ENCODE results near the gene NID1. TPM values are rescaled to one million over a fixed set of nuclear protein-coding genes. Genes with fewer than 3 reads are reported as not detected.

NID1 gene
- total and polyA plus RNA-seq, 2 donors = 158 to 207 TPM

DNA sequence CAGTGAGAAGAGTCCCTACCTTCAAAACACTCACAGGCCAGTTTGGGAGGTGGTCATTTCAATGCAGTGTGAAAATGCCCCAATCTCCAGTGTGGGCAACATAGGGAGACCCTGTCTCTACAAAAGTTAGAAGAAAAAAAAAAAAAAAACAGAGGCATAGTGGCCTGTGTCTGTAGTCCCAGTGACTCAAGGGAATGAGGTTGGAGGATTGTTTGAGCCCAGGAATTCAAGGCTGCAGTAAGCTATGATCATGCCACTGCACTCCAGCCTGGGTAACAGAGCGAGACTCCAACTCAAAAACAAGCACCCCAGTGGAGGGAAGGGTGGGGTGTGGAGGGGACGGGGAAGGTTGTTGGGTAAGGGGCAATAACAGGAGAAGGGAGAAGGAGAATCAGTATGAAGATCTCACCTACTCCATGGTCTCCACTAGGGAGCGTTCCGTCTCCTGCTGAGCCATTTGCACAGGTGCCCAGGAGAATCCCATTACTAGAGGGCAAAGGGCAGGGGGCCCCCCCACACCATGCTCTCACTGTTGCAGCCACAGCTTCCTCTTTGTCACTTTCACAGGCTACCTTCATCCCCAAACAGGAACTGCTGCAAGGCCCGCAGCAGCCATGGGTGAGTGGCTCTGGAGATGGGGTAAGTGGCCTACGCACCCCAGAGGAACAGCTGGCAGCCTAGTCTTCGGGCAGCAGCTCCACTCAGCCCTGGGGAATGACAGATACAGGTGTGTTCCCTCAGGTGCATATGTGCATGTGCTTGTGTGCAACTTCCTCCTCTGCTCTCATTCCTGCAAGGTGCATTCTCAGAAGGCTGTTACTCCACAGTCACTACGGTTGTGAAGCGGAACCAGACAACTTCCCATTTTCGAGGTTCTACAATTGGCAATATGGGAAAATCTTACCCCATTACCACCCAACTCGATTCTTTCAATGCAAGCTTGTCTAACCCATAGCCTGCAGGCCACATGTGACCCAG is 110.3 kb downstream of the NID1 start:
- WGBS = 82% methylated on average over 11 of the region's 11 CpGs
- no peaks in the 10 kb centered on the region for H3K4me1 ChIP-seq (ENCODE audit: insufficient read depth)
- H3K4me3 ChIP-seq (ENCODE audit: low read depth, low read length) = no peak overlapping the region
- no peaks in the 10 kb centered on the region for H3K36me3 ChIP-seq (ENCODE audit: insufficient read depth)
- DNase-seq (ENCODE audit: extremely low spot score) = no peak
- H3K27ac ChIP-seq (ENCODE audit: low read depth) = no peak overlapping the region

GRCh38 chr1:235953801-235954200 is 111.1 kb downstream of the NID1 start:
- Histone ChIP-seq H3K36me3 (ENCODE audit: insufficient read depth) (no peaks in the 10 kb centered on the region), H3K4me3 (ENCODE audit: low read depth, low read length) (no peak overlapping the region), H3K4me1 (ENCODE audit: insufficient read depth) (no peaks in the 10 kb centered on the region), H3K27ac (ENCODE audit: low read depth) (no peak overlapping the region)
- WGBS = 87% methylated on average over 2 of the region's 2 CpGs
- no peak for DNase-seq (ENCODE audit: extremely low spot score)

- H3K27ac ChIP-seq (ENCODE audit: low read depth) = no peak overlapping the region
- no peak for DNase-seq (ENCODE audit: extremely low spot score)
- H3K4me3 ChIP-seq (ENCODE audit: low read depth, low read length) = no peak overlapping the region
- 72% methylated on average over 4 of the region's 4 CpGs for WGBS
- H3K4me1 ChIP-seq (ENCODE audit: insufficient read depth) = no peaks in the 10 kb centered on the region
- no peaks in the 10 kb centered on the region for H3K36me3 ChIP-seq (ENCODE audit: insufficient read depth)
These were observed 111.8 kb downstream of the NID1 start for GRCh38 chr1:235952950-235953615.

- 90% methylated on average over 4 of the region's 4 CpGs for WGBS
- Histone ChIP-seq H3K4me1 (ENCODE audit: insufficient read depth) (no peaks in the 10 kb centered on the region), H3K4me3 (ENCODE audit: low read depth, low read length) (no peak overlapping the region), H3K36me3 (ENCODE audit: insufficient read depth) (no peaks in the 10 kb centered on the region), H3K27ac (ENCODE audit: low read depth) (no peak overlapping the region)
- no peak for DNase-seq (ENCODE audit: extremely low spot score)
These were observed 113.2 kb downstream of the NID1 start for GRCh38 chr1:235951661-235952060.

GRCh38 chr1:235950318-235950717 is 114.6 kb downstream of the NID1 start:
- 90% methylated on average over 10 of the region's 10 CpGs for WGBS
- H3K4me1 ChIP-seq (ENCODE audit: insufficient read depth) = no peaks in the 10 kb centered on the region
- DNase-seq (ENCODE audit: extremely low spot score) = no peak
- no peak overlapping the region for H3K4me3 ChIP-seq (ENCODE audit: low read depth, low read length)
- no peak overlapping the region for H3K27ac ChIP-seq (ENCODE audit: low read depth)
- no peaks in the 10 kb centered on the region for H3K36me3 ChIP-seq (ENCODE audit: insufficient read depth)

DNA sequence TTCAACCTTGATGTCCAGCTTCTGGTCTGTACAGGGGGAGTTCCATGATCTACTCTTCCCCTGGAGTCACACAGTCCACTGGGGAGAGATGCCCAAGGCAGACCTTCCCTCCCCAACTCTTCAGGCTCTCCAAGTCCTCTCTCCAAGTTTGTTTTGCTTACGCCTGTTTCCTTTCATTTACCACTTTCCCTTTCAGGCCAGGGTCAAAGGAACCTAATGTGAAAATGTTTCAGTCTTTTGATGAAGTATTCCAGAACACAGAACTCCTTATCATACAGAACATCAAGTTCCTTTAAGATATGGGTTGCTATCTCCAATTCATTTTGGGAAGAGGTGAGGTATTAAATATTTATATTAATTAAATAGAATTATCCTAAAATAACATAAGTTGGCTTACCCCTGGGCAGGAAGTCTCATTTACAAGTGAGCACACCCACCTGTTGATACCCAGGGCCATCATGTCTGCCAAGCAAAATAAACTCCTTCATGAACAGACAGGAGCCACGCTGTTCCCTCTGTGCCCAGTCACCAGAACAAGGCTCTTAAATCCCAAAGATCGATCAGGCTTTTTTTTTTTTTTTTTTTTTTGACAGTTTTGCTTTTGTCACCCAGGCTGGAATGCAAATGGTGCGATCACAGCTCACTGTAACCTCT is 116.0 kb downstream of the NID1 start:
- Histone ChIP-seq H3K4me3 (ENCODE audit: low read depth, low read length) (no peak overlapping the region), H3K36me3 (ENCODE audit: insufficient read depth) (no peaks in the 10 kb centered on the region), H3K27ac (ENCODE audit: low read depth) (no peak overlapping the region), H3K4me1 (ENCODE audit: insufficient read depth) (no peaks in the 10 kb centered on the region)
- DNase-seq (ENCODE audit: extremely low spot score) = no peak
- WGBS = 91% methylated on average over 4 of the region's 4 CpGs

- Histone ChIP-seq H3K36me3 (ENCODE audit: insufficient read depth) (no peaks in the 10 kb centered on the region), H3K4me1 (ENCODE audit: insufficient read depth) (no peaks in the 10 kb centered on the region), H3K27ac (ENCODE audit: low read depth) (no peak overlapping the region), H3K4me3 (ENCODE audit: low read depth, low read length) (no peak overlapping the region)
- 78% methylated on average over 7 of the region's 7 CpGs for WGBS
- no peak for DNase-seq (ENCODE audit: extremely low spot score)
These were observed 116.9 kb downstream of the NID1 start for GRCh38 chr1:235947989-235948388.

DNA sequence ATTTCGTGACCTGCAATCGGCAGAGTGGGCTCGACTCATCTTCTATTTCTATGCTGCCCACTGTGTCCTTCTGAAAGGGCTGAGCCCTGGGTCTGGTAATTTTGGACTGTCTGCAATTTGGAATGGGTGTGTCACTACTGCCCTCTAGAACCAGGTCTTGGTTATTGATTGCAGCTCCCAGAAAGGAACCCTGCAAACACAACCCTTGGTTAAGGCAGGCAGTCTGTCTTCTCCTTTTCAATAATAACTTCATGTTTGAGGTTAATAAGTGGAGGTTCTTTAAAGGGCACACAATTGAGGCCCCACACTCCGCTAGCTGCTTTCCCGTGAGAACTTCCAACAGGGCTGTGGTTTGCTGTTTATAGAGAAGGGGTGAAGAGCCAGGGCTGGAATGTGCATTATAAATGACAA is 118.3 kb downstream of the NID1 start:
- no peak for DNase-seq (ENCODE audit: extremely low spot score)
- H3K4me1 ChIP-seq (ENCODE audit: insufficient read depth) = no peaks in the 10 kb centered on the region
- H3K27ac ChIP-seq (ENCODE audit: low read depth) = no peak overlapping the region
- no peak overlapping the region for H3K4me3 ChIP-seq (ENCODE audit: low read depth, low read length)
- WGBS = 84% methylated on average over 5 of the region's 5 CpGs
- H3K36me3 ChIP-seq (ENCODE audit: insufficient read depth) = no peaks in the 10 kb centered on the region

- DNase-seq (ENCODE audit: extremely low spot score) = no peak
- Histone ChIP-seq H3K27ac (ENCODE audit: low read depth) (no peak overlapping the region), H3K36me3 (ENCODE audit: insufficient read depth) (no peaks in the 10 kb centered on the region), H3K4me1 (ENCODE audit: insufficient read depth) (no peaks in the 10 kb centered on the region), H3K4me3 (ENCODE audit: low read depth, low read length) (no peak overlapping the region)
- WGBS = 89% methylated on average over 15 of the region's 15 CpGs
These were observed 118.9 kb downstream of the NID1 start for GRCh38 chr1:235945775-235946570.

DNA sequence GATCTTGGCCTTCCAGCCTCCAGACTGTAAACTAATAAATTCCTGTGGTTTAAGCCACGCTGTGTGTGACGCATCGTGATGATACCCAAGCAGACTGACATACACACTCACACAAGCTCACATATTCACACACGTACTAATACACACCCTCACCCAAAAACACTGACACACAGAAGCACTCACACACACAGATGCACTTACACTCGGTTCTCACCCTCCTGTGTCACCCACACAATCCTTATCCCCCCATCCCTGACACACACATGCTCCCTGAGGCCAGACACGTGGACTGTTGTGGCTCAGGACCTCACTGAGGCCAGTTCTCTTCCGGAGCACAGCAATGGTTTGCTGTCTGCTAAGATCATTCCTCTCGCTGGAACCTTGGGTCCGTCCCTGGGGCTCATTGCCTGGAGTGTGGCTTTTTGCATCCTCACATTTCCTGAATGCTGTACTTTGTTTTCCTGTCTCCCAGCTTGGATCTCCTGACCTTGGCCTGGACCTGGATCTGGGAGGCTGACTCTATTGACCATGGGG is 121.2 kb downstream of the NID1 start:
- no peak overlapping the region for H3K27ac ChIP-seq (ENCODE audit: low read depth)
- H3K36me3 ChIP-seq (ENCODE audit: insufficient read depth) = no peaks in the 10 kb centered on the region
- 47% methylated on average over 9 of the region's 9 CpGs for WGBS
- H3K4me1 ChIP-seq (ENCODE audit: insufficient read depth) = no peaks in the 10 kb centered on the region
- H3K4me3 ChIP-seq (ENCODE audit: low read depth, low read length) = no peak overlapping the region
- no peak for DNase-seq (ENCODE audit: extremely low spot score)

GRCh38 chr1:235942979-235943575 is 121.8 kb downstream of the NID1 start:
- no peak for DNase-seq (ENCODE audit: extremely low spot score)
- 92% methylated on average over 6 of the region's 6 CpGs for WGBS
- H3K4me1 ChIP-seq (ENCODE audit: insufficient read depth) = no peaks in the 10 kb centered on the region
- no peak overlapping the region for H3K27ac ChIP-seq (ENCODE audit: low read depth)
- no peak overlapping the region for H3K4me3 ChIP-seq (ENCODE audit: low read depth, low read length)
- no peaks in the 10 kb centered on the region for H3K36me3 ChIP-seq (ENCODE audit: insufficient read depth)

DNA sequence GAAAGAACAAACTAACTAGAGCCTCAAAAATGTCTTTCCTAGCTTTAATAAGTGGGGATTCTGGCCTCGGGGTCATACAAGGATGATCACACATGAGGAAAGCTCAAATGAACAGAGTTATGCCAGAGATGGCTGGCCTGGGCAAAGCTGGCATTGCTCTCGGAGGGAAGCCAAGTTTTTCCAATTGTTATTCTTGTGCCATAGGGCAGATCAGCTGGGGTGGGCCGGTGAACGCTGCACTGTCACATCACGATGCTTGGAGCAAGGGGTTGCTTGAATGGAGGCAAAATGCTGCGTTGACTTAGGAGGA is 122.3 kb downstream of the NID1 start:
- Histone ChIP-seq H3K4me1 (ENCODE audit: insufficient read depth) (no peaks in the 10 kb centered on the region), H3K36me3 (ENCODE audit: insufficient read depth) (no peaks in the 10 kb centered on the region), H3K27ac (ENCODE audit: low read depth) (no peak overlapping the region), H3K4me3 (ENCODE audit: low read depth, low read length) (no peak overlapping the region)
- no peak for DNase-seq (ENCODE audit: extremely low spot score)
- 90% methylated on average over 6 of the region's 6 CpGs for WGBS

Data from urinary bladder (tissue), 4 donors.